Stimulated activated CD4-positive, alpha-beta T cell treated with anti-CD3 and anti-CD28 coated beads, Interleukin-2, amount 100 ng/mL, for 4 hours (primary cell): Measurements from ENCODE around the gene OSBPL1A.

Source experiments
- DNase-seq: peaks from one replicate; pipeline ENCODE4 v3.0.0-alpha.2; 2020; ENCODE audit warnings: low read depth

Gene OSBPL1A

GRCh38 chr18:24397694-24398368, at the start of gene OSBPL1A:
Gene OSBPL1A, minus strand, starts transcription at chr18:24397824. Its CDS starts 20,291 bp downstream, at chr18:24377533.
- DNase-seq = peak; percentile 75

GRCh38 chr18:24446953-24447538, 49.4 kb upstream of the OSBPL1A start:
- no peak for DNase-seq

- DNase-seq = no peak
Observed at GRCh38 chr18:24446453-24446852, 48.8 kb upstream of the OSBPL1A start.

GRCh38 chr18:24443870-24444269, 46.2 kb upstream of the OSBPL1A start:
- no peak for DNase-seq

- no peak for DNase-seq
Observed at GRCh38 chr18:24436939-24437338, 39.3 kb upstream of the OSBPL1A start.

- no peak for DNase-seq
Observed at GRCh38 chr18:24432618-24433017, 35.0 kb upstream of the OSBPL1A start.

- no peak for DNase-seq
Observed at GRCh38 chr18:24429188-24429587, 31.6 kb upstream of the OSBPL1A start.

GRCh38 chr18:24428709-24429108, 31.1 kb upstream of the OSBPL1A start:
- DNase-seq = no peak

- DNase-seq = no peak
Observed at GRCh38 chr18:24427484-24427883, 29.9 kb upstream of the OSBPL1A start.

GRCh38 chr18:24426398-24427294, 29.0 kb upstream of the OSBPL1A start, which contains the start of gene IMPACT:
Gene IMPACT, plus strand, starts transcription at chr18:24426670. Its CDS starts 87 bp downstream, at chr18:24426757.
- DNase-seq = peak; percentile 73

GRCh38 chr18:24426073-24426397, 28.4 kb upstream of the OSBPL1A start:
- no peak for DNase-seq

GRCh38 chr18:24421831-24422230, 24.2 kb upstream of the OSBPL1A start:
- DNase-seq = no peak

GRCh38 chr18:24420551-24420950, 22.9 kb upstream of the OSBPL1A start:
- no peak for DNase-seq

GRCh38 chr18:24417480-24417879, 19.9 kb upstream of the OSBPL1A start:
- no peak for DNase-seq

GRCh38 chr18:24414349-24415003, 16.9 kb upstream of the OSBPL1A start:
- DNase-seq = no peak

- no peak for DNase-seq
Observed at GRCh38 chr18:24413148-24413547, 15.5 kb upstream of the OSBPL1A start.

- DNase-seq = no peak
Observed at GRCh38 chr18:24408496-24408895, 10.9 kb upstream of the OSBPL1A start.

- DNase-seq = no peak
Observed at GRCh38 chr18:24404591-24404990, 7.0 kb upstream of the OSBPL1A start.

GRCh38 chr18:24403076-24403475, 5.5 kb upstream of the OSBPL1A start:
- no peak for DNase-seq

- no peak for DNase-seq
Observed at GRCh38 chr18:24402209-24402785, 4.7 kb upstream of the OSBPL1A start.

GRCh38 chr18:24400587-24400986, 3.0 kb upstream of the OSBPL1A start:
- DNase-seq = no peak

- DNase-seq = no peak
Observed at GRCh38 chr18:24398540-24398939, 916 bp upstream of the OSBPL1A start.
